GM12801 (cell line): ENCODE measurements around the gene CLUH.

Source experiments
- CTCF ChIP-seq: IDR thresholded peaks from one replicate; pipeline ENCODE4 v1.5.1; 2011; ENCODE audit warnings: control low read depth; ENCODE audit not compliant: insufficient read length; ENCODE audit errors: extremely low read depth

Gene CLUH

GRCh38 chr17:2693561-2694380 lies 17.8 kb downstream of the CLUH start:
- no peak for TF ChIP-seq CTCF

- TF ChIP-seq CTCF = no peak
These were observed 18.8 kb downstream of the CLUH start for GRCh38 chr17:2692781-2693135.

- TF ChIP-seq CTCF = no peak
These were observed 19.4 kb downstream of the CLUH start for GRCh38 chr17:2691965-2692780.

GRCh38 chr17:2691069-2691871 lies 20.3 kb downstream of the CLUH start:
- no peak for TF ChIP-seq CTCF

GRCh38 chr17:2690165-2691068 lies 21.1 kb downstream of the CLUH start:
- TF ChIP-seq CTCF = no peak

- no peak for TF ChIP-seq CTCF
These were observed 22.0 kb downstream of the CLUH start for GRCh38 chr17:2689411-2690164.
